Large intestine (tissue), 3 donors: Measurements from ENCODE around the gene MGAT4B. TPM values are rescaled to one million over a fixed set of nuclear protein-coding genes. Genes with fewer than 3 reads are reported as not detected.

Experiments
- DNase-seq, 2 donors: peaks; one replicate each; pipeline versions ENCODE4 v3.0.0 to v3.0.0-alpha.2; 2013
- H3K27ac ChIP-seq: one replicate; pipeline ENCODE4 v1.5.1; 2013; ENCODE audit warnings: low read length
- H3K27me3 ChIP-seq: 2 replicates; pipeline ENCODE4 v1.6.1; 2013; ENCODE audit warnings: low read length; ENCODE audit not compliant: control insufficient read depth, insufficient read depth
- H3K36me3 ChIP-seq: 2 replicates; pipeline ENCODE4 v1.6.1; 2013; ENCODE audit warnings: low read length; ENCODE audit not compliant: control insufficient read depth, insufficient read depth
- H3K4me1 ChIP-seq: one replicate; pipeline ENCODE4 v1.6.1; 2013; ENCODE audit warnings: low read length; ENCODE audit not compliant: control insufficient read depth, insufficient read depth
- H3K4me3 ChIP-seq: one replicate; pipeline ENCODE4 v1.5.1; 2013; ENCODE audit warnings: low read length
- H3K9me3 ChIP-seq: one replicate; pipeline ENCODE4 v1.6.1; 2013; ENCODE audit warnings: mild to moderate bottlenecking, low read depth, low read length, moderate library complexity; ENCODE audit not compliant: control insufficient read depth
- WGBS: methylation state at CpG from one replicate; pipeline ENCODE4 v1.1.5; 2013; ENCODE audit warnings: low lambda C conversion rate; ENCODE audit not compliant: insufficient coverage; 5-methylcytosine and 5-hydroxymethylcytosine counted together
- polyA plus RNA-seq: library from polyadenylated mRNA; unstranded; fragments of 120-200 nt; gene quantifications from one replicate; pipeline ENCODE4 v1.2.1, GENCODE V29; 2013

The MGAT4B gene
- polyA plus RNA-seq, 1 donor, result 185 TPM

GRCh38 chr5:179800071-179800695 lies 6.5 kb downstream of the MGAT4B start:
- no peak overlapping the region for H3K27ac ChIP-seq
- peaks cover 27% of the 10 kb centered on the region for H3K4me1 ChIP-seq
- H3K4me3 ChIP-seq, result no peak overlapping the region
- no peak for DNase-seq
- H3K36me3 ChIP-seq, result peaks cover 51% of the 10 kb centered on the region
- no CpG with 5 or more reads among the region's 21 CpGs for WGBS
- H3K27me3 ChIP-seq, result no peaks in the 10 kb centered on the region
- peaks cover 4% of the 10 kb centered on the region for H3K9me3 ChIP-seq

- Histone ChIP-seq H3K36me3 (peaks cover 51% of the 10 kb centered on the region), H3K4me3 (no peak overlapping the region), H3K9me3 (peaks cover 4% of the 10 kb centered on the region), H3K4me1 (peaks cover 26% of the 10 kb centered on the region), H3K27me3 (no peaks in the 10 kb centered on the region), H3K27ac (no peak overlapping the region)
- no CpG with 5 or more reads among the region's 5 CpGs for WGBS
- no peak for DNase-seq
Observed at GRCh38 chr5:179799644-179799973, 7.1 kb downstream of the MGAT4B start.

- peaks cover 26% of the 10 kb centered on the region for H3K4me1 ChIP-seq
- H3K9me3 ChIP-seq, result peaks cover 4% of the 10 kb centered on the region
- H3K27me3 ChIP-seq, result no peaks in the 10 kb centered on the region
- WGBS, result no CpG with 5 or more reads among the region's 36 CpGs
- no peak for DNase-seq
- no peak overlapping the region for H3K4me3 ChIP-seq
- H3K27ac ChIP-seq, result no peak overlapping the region
- H3K36me3 ChIP-seq, result peaks cover 51% of the 10 kb centered on the region
Observed at GRCh38 chr5:179798771-179799643, 7.7 kb downstream of the MGAT4B start.

GRCh38 chr5:179798144-179798770 lies 8.4 kb downstream of the MGAT4B start:
- Histone ChIP-seq H3K27ac (no peak overlapping the region), H3K27me3 (no peaks in the 10 kb centered on the region), H3K9me3 (peaks cover 4% of the 10 kb centered on the region), H3K36me3 (peaks cover 51% of the 10 kb centered on the region), H3K4me3 (no peak overlapping the region), H3K4me1 (peaks cover 21% of the 10 kb centered on the region)
- DNase-seq, result no peak
- WGBS, result no CpG with 5 or more reads among the region's 23 CpGs

- peaks cover 4% of the 10 kb centered on the region for H3K9me3 ChIP-seq
- H3K36me3 ChIP-seq, result peaks cover 51% of the 10 kb centered on the region
- no peak overlapping the region for H3K4me3 ChIP-seq
- no peaks in the 10 kb centered on the region for H3K27me3 ChIP-seq
- H3K4me1 ChIP-seq, result peaks cover 16% of the 10 kb centered on the region
- WGBS, result no CpG with 5 or more reads among the region's 30 CpGs
- H3K27ac ChIP-seq, result no peak overlapping the region
- no peak for DNase-seq
Observed at GRCh38 chr5:179797741-179798140, 8.9 kb downstream of the MGAT4B start.

- no peak for DNase-seq
- Histone ChIP-seq H3K9me3 (peaks cover 4% of the 10 kb centered on the region), H3K36me3 (peaks cover 49% of the 10 kb centered on the region), H3K4me1 (peaks cover 13% of the 10 kb centered on the region), H3K27me3 (no peaks in the 10 kb centered on the region), H3K27ac (peak overlapping the region; percentile 76), H3K4me3 (peak overlapping the region; percentile 52)
- WGBS, result 100% methylated on average over 2 of the region's 21 CpGs
Observed at GRCh38 chr5:179796877-179797608, 9.6 kb downstream of the MGAT4B start.

GRCh38 chr5:179795863-179796833 lies 10.5 kb downstream of the MGAT4B start:
- Histone ChIP-seq H3K9me3 (peaks cover 4% of the 10 kb centered on the region), H3K36me3 (peaks cover 44% of the 10 kb centered on the region), H3K27ac (peak overlapping the region; percentile 76), H3K4me3 (peak overlapping the region; percentile 52), H3K4me1 (peaks cover 11% of the 10 kb centered on the region), H3K27me3 (no peaks in the 10 kb centered on the region)
- peak; percentile 81 to 91 for DNase-seq
- no CpG with 5 or more reads among the region's 113 CpGs for whole genome bisulfite sequencing

GRCh38 chr5:179795049-179795862 lies 11.4 kb downstream of the MGAT4B start:
- peaks cover 11% of the 10 kb centered on the region for H3K4me1 ChIP-seq
- no CpG with 5 or more reads among the region's 53 CpGs for WGBS
- peak overlapping the region; percentile 41 for H3K4me3 ChIP-seq
- peak in 1 of 2 donors; percentile 59 for DNase-seq
- H3K27ac ChIP-seq, result no peak overlapping the region
- H3K36me3 ChIP-seq, result peaks cover 36% of the 10 kb centered on the region
- no peaks in the 10 kb centered on the region for H3K27me3 ChIP-seq
- H3K9me3 ChIP-seq, result peaks cover 4% of the 10 kb centered on the region

GRCh38 chr5:179794575-179794974 lies 12.1 kb downstream of the MGAT4B start:
- Histone ChIP-seq H3K27me3 (no peaks in the 10 kb centered on the region), H3K4me3 (no peak overlapping the region), H3K27ac (no peak overlapping the region), H3K36me3 (peaks cover 29% of the 10 kb centered on the region), H3K9me3 (peaks cover 4% of the 10 kb centered on the region), H3K4me1 (peaks cover 11% of the 10 kb centered on the region)
- no peak for DNase-seq
- no CpG with 5 or more reads among the region's 3 CpGs for WGBS
